Mucosa of rectum (tissue), 2 donors: Measurements from ENCODE around the gene TUT4.

Experiments
- H3K27ac ChIP-seq, 2 donors: one replicate each; pipeline ENCODE4 v1.7.0; 2013; ENCODE audit warnings: inconsistent platforms in 2 of 2, low read depth in 2 of 2, low read length in 2 of 2
- H3K27me3 ChIP-seq, 2 donors: one replicate each; pipeline ENCODE4 v1.7.0; 2013; ENCODE audit warnings: low read length in 2 of 2; ENCODE audit not compliant: control insufficient read depth in 2 of 2, insufficient read depth in 2 of 2
- H3K36me3 ChIP-seq, 2 donors: one replicate each; pipeline ENCODE4 v1.7.0; 2013; ENCODE audit warnings: low read length in 2 of 2; ENCODE audit not compliant: control insufficient read depth in 2 of 2, insufficient read depth in 2 of 2
- H3K4me1 ChIP-seq, 2 donors: one replicate each; pipeline ENCODE4 v1.7.0; 2013; ENCODE audit warnings: low read length in 2 of 2, mild to moderate bottlenecking in 1 of 2; ENCODE audit not compliant: control insufficient read depth in 2 of 2, insufficient read depth in 2 of 2
- H3K4me3 ChIP-seq, 2 donors: one replicate each; pipeline ENCODE4 v1.7.0; 2013; ENCODE audit warnings: low read length in 2 of 2
- H3K9ac ChIP-seq, 2 donors: one replicate each; pipeline ENCODE4 v1.7.0; 2013; ENCODE audit warnings: low read length in 2 of 2, low read depth in 1 of 2, mild to moderate bottlenecking in 1 of 2
- H3K9me3 ChIP-seq, 2 donors: one replicate each; pipeline ENCODE4 v1.7.0; 2013; ENCODE audit warnings: low read length in 2 of 2; ENCODE audit not compliant: control insufficient read depth in 2 of 2
- donor health status: healthy.
- donor health status: Normal muscosa, but diverticular disease.

TUT4 gene

GRCh38 chr1:52576074-52576473, 23.2 kb upstream of the TUT4 start:
- H3K9me3 ChIP-seq, result no peaks in the 10 kb centered on the region
- H3K4me3 ChIP-seq, result no peak overlapping the region
- no peaks in the 10 kb centered on the region for H3K27me3 ChIP-seq
- no peaks in the 10 kb centered on the region for H3K36me3 ChIP-seq
- no peak overlapping the region for H3K9ac ChIP-seq
- H3K4me1 ChIP-seq, result no peaks in the 10 kb centered on the region
- no peak overlapping the region for H3K27ac ChIP-seq

GRCh38 chr1:52574594-52574993, 21.7 kb upstream of the TUT4 start:
- no peaks in the 10 kb centered on the region for H3K36me3 ChIP-seq
- H3K4me1 ChIP-seq, result no peaks in the 10 kb centered on the region
- no peak overlapping the region for H3K27ac ChIP-seq
- no peak overlapping the region for H3K4me3 ChIP-seq
- H3K9me3 ChIP-seq, result no peaks in the 10 kb centered on the region
- no peak overlapping the region for H3K9ac ChIP-seq
- H3K27me3 ChIP-seq, result no peaks in the 10 kb centered on the region

GRCh38 chr1:52572387-52572786, 19.5 kb upstream of the TUT4 start:
- Histone ChIP-seq H3K9ac (no peak overlapping the region), H3K27ac (no peak overlapping the region), H3K4me1 (no peaks in the 10 kb centered on the region), H3K4me3 (no peak overlapping the region), H3K27me3 (no peaks in the 10 kb centered on the region), H3K9me3 (no peaks in the 10 kb centered on the region), H3K36me3 (no peaks in the 10 kb centered on the region)

- Histone ChIP-seq H3K36me3 (no peaks in the 10 kb centered on the region), H3K9me3 (no peaks in the 10 kb centered on the region), H3K4me1 (no peaks in the 10 kb centered on the region), H3K27me3 (no peaks in the 10 kb centered on the region), H3K4me3 (no peak overlapping the region), H3K27ac (no peak overlapping the region), H3K9ac (no peak overlapping the region)
Observed at GRCh38 chr1:52571783-52572182, 18.9 kb upstream of the TUT4 start.

GRCh38 chr1:52569449-52570210, 16.7 kb upstream of the TUT4 start:
- Histone ChIP-seq H3K27me3 (no peaks in the 10 kb centered on the region), H3K36me3 (no peaks in the 10 kb centered on the region), H3K9me3 (no peaks in the 10 kb centered on the region), H3K4me1 (no peaks in the 10 kb centered on the region), H3K27ac (no peak overlapping the region), H3K4me3 (no peak overlapping the region), H3K9ac (no peak overlapping the region)

GRCh38 chr1:52567943-52568342, 15.1 kb upstream of the TUT4 start:
- Histone ChIP-seq H3K36me3 (no peaks in the 10 kb centered on the region), H3K27me3 (no peaks in the 10 kb centered on the region), H3K4me3 (no peak overlapping the region), H3K27ac (no peak overlapping the region), H3K9me3 (no peaks in the 10 kb centered on the region), H3K4me1 (no peaks in the 10 kb centered on the region), H3K9ac (no peak overlapping the region)

- H3K9me3 ChIP-seq, result no peaks in the 10 kb centered on the region
- H3K27me3 ChIP-seq, result no peaks in the 10 kb centered on the region
- no peak overlapping the region for H3K4me3 ChIP-seq
- H3K4me1 ChIP-seq, result no peaks in the 10 kb centered on the region
- H3K36me3 ChIP-seq, result no peaks in the 10 kb centered on the region
- H3K9ac ChIP-seq, result no peak overlapping the region
- no peak overlapping the region for H3K27ac ChIP-seq
Observed at GRCh38 chr1:52562766-52563165, 9.9 kb upstream of the TUT4 start.

GRCh38 chr1:52559875-52560274, 7.0 kb upstream of the TUT4 start:
- Histone ChIP-seq H3K4me3 (no peak overlapping the region), H3K27me3 (no peaks in the 10 kb centered on the region), H3K9me3 (no peaks in the 10 kb centered on the region), H3K36me3 (no peaks in the 10 kb centered on the region), H3K9ac (no peak overlapping the region), H3K27ac (no peak overlapping the region), H3K4me1 (no peaks in the 10 kb centered on the region)

- Histone ChIP-seq H3K27ac (no peak overlapping the region), H3K36me3 (no peaks in the 10 kb centered on the region), H3K4me3 (no peak overlapping the region), H3K4me1 (peaks cover 0 to under 1% of the 10 kb centered on the region in 2 donors), H3K9me3 (no peaks in the 10 kb centered on the region), H3K27me3 (no peaks in the 10 kb centered on the region), H3K9ac (no peak overlapping the region)
Observed at GRCh38 chr1:52558941-52559340, 6.0 kb upstream of the TUT4 start.

GRCh38 chr1:52556641-52557360, 3.9 kb upstream of the TUT4 start:
- no peak overlapping the region for H3K4me3 ChIP-seq
- H3K4me1 ChIP-seq, result peaks cover 3 to 6% of the 10 kb centered on the region in 2 donors
- H3K9me3 ChIP-seq, result no peaks in the 10 kb centered on the region
- no peak overlapping the region for H3K27ac ChIP-seq
- H3K36me3 ChIP-seq, result no peaks in the 10 kb centered on the region
- H3K9ac ChIP-seq, result no peak overlapping the region
- no peaks in the 10 kb centered on the region for H3K27me3 ChIP-seq
